ENCODE results near the gene KCNJ15. TPM values are rescaled to one million over a fixed set of nuclear protein-coding genes. Genes with fewer than 3 reads are reported as not detected.

Gene KCNJ15
- total and polyA plus RNA-seq, 2 donors (not counting 1 experiment from before 2014, with no cell fraction given) = not detected

DNA sequence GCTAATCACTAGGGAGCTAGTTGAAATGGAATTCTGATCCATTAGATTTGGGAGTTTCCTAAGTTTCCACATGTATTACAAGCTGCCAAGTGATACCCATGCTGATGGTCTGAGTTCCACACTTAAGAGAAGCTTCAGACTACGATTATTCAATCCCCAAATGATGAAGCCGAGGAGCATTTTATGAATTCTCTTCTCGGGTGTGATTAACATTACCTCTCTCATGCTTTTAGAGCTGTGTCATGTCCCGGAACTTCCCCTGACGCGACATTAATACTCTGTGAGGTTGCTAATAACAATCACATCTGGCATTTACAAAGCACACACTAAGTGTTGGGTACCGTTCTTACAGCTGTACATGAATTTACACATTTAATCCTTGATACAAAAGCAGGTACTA lies 63.0 kb downstream of the KCNJ15 start:
- Mint-ChIP-seq H3K9me3 (ENCODE audit: insufficient read depth) (no peaks in the 10 kb centered on the region), H3K27me3 (no peaks in the 10 kb centered on the region), H3K4me1 (no peaks in the 10 kb centered on the region), H3K4me3 (no peak overlapping the region), H3K27ac (no peak overlapping the region)
- intact Hi-C loops (cut with micrococcal nuclease) = no loop called here
- Histone ChIP-seq H3K9me3 (ENCODE audit: control extremely low read depth in 1 of 3, control insufficient read depth in 2 of 3, insufficient read depth in 1 of 3, low read length in 2 of 3) (no peaks in the 10 kb centered on the region), H3K4me1 (ENCODE audit: control insufficient read depth in 2 of 2, insufficient read depth in 2 of 2, low read length in 2 of 2) (no peaks in the 10 kb centered on the region), H3K4me3 (ENCODE audit: control extremely low read depth in 1 of 5, extremely low read depth in 1 of 5, insufficient read depth in 1 of 5, low read depth in 2 of 5, low read length in 4 of 5) (no peak overlapping the region), H3K36me3 (replicated peaks in 1 of 2; ENCODE audit: control extremely low read depth in 1 of 2, control insufficient read depth in 1 of 2, extremely low read depth in 1 of 2, insufficient read depth in 2 of 2, low read length in 1 of 2) (no peaks in the 10 kb centered on the region), H3K9ac (ENCODE audit: low read length) (no peak overlapping the region), H3K27me3 (replicated peaks in 1 of 4; ENCODE audit: control extremely low read depth in 1 of 4, control insufficient read depth in 3 of 4, insufficient read depth in 4 of 4, low read length in 3 of 4) (no peaks in the 10 kb centered on the region), H4K20me1 (ENCODE audit: control insufficient read depth, insufficient read depth, low read length, poor library complexity, severe bottlenecking) (no peaks in the 10 kb centered on the region), H3K4me2 (replicated peaks; ENCODE audit: low read depth, low read length, poor library complexity, severe bottlenecking) (no peak overlapping the region), H3K79me2 (ENCODE audit: control insufficient read depth, insufficient read depth, low read length) (no peaks in the 10 kb centered on the region), H2AFZ (ENCODE audit: insufficient read depth, low read depth, low read length, poor library complexity, severe bottlenecking) (no peak overlapping the region), H3K27ac (ENCODE audit: low read length in 2 of 2) (no peak overlapping the region)
- CTCF ChIA-PET = interaction anchor here (0.6 kb wide), 1 partner anchor 765 kb away, joined by 3 read pairs; no protein-coding TSS in a partner anchor
- ATAC-seq (ENCODE audit: low read depth) = no peak
- POLR2A ChIA-PET = no interaction called here
- DNase-seq = no peak
- WGBS (ENCODE audit: insufficient coverage) = 94% methylated on average over 6 of the region's 7 CpGs
- no peak for TF ChIP-seq EZH2 (IDR thresholded peaks at IDR 0.05; ENCODE audit: borderline replicate concordance, insufficient read depth, low read depth, low read length, poor library complexity, severe bottlenecking)
- TF ChIP-seq, protein P1, sequence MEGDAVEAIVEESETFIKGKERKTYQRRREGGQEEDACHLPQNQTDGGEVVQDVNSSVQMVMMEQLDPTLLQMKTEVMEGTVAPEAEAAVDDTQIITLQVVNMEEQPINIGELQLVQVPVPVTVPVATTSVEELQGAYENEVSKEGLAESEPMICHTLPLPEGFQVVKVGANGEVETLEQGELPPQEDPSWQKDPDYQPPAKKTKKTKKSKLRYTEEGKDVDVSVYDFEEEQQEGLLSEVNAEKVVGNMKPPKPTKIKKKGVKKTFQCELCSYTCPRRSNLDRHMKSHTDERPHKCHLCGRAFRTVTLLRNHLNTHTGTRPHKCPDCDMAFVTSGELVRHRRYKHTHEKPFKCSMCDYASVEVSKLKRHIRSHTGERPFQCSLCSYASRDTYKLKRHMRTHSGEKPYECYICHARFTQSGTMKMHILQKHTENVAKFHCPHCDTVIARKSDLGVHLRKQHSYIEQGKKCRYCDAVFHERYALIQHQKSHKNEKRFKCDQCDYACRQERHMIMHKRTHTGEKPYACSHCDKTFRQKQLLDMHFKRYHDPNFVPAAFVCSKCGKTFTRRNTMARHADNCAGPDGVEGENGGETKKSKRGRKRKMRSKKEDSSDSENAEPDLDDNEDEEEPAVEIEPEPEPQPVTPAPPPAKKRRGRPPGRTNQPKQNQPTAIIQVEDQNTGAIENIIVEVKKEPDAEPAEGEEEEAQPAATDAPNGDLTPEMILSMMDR (IDR thresholded peaks at IDR 0.05) = no peak

DNA sequence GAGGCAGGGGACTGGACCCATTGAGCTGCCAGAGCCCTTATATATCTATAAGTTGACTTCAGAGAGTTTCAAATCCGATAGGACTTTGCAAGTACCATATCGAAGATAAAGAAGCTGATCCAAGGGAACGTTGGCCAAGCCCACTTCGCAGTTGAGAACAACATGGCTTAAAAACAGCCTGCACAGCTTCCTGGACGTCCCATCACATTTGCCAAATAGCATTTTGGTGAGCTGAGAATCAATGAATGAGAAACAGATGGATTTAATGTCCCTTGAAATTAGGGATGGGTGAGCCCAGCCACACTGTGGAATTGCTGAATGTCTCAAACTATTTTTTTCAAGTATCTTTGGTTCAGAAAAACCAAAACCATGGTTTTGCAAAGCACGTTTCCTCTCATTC lies 64.8 kb downstream of the KCNJ15 start:
- ChIA-PET CTCF (no interaction called here), POLR2A (no interaction called here)
- intact Hi-C loops (cut with micrococcal nuclease) = no loop called here
- Mint-ChIP-seq H3K9me3 (ENCODE audit: insufficient read depth) (no peaks in the 10 kb centered on the region), H3K27ac (no peak overlapping the region), H3K4me3 (no peak overlapping the region), H3K4me1 (no peaks in the 10 kb centered on the region), H3K27me3 (no peaks in the 10 kb centered on the region)
- Histone ChIP-seq H3K4me1 (ENCODE audit: control insufficient read depth in 2 of 2, insufficient read depth in 2 of 2, low read length in 2 of 2) (no peaks in the 10 kb centered on the region), H3K9ac (ENCODE audit: low read length) (no peak overlapping the region), H3K4me3 (ENCODE audit: control extremely low read depth in 1 of 5, extremely low read depth in 1 of 5, insufficient read depth in 1 of 5, low read depth in 2 of 5, low read length in 4 of 5) (no peak overlapping the region), H4K20me1 (ENCODE audit: control insufficient read depth, insufficient read depth, low read length, poor library complexity, severe bottlenecking) (no peaks in the 10 kb centered on the region), H3K4me2 (replicated peaks; ENCODE audit: low read depth, low read length, poor library complexity, severe bottlenecking) (no peak overlapping the region), H3K9me3 (ENCODE audit: control extremely low read depth in 1 of 3, control insufficient read depth in 2 of 3, insufficient read depth in 1 of 3, low read length in 2 of 3) (no peaks in the 10 kb centered on the region), H3K27me3 (replicated peaks in 1 of 4; ENCODE audit: control extremely low read depth in 1 of 4, control insufficient read depth in 3 of 4, insufficient read depth in 4 of 4, low read length in 3 of 4) (no peaks in the 10 kb centered on the region), H3K36me3 (replicated peaks in 1 of 2; ENCODE audit: control extremely low read depth in 1 of 2, control insufficient read depth in 1 of 2, extremely low read depth in 1 of 2, insufficient read depth in 2 of 2, low read length in 1 of 2) (no peaks in the 10 kb centered on the region), H2AFZ (ENCODE audit: insufficient read depth, low read depth, low read length, poor library complexity, severe bottlenecking) (no peak overlapping the region), H3K27ac (ENCODE audit: low read length in 2 of 2) (no peak overlapping the region), H3K79me2 (ENCODE audit: control insufficient read depth, insufficient read depth, low read length) (no peaks in the 10 kb centered on the region)
- ATAC-seq (ENCODE audit: low read depth) = no peak
- no peak for TF ChIP-seq EZH2 (IDR thresholded peaks at IDR 0.05; ENCODE audit: borderline replicate concordance, insufficient read depth, low read depth, low read length, poor library complexity, severe bottlenecking)
- TF ChIP-seq, protein P1 (IDR thresholded peaks at IDR 0.05) = no peak
- WGBS (ENCODE audit: insufficient coverage) = 94% methylated on average over 5 of the region's 6 CpGs
- no peak for DNase-seq

All from B cell (primary cell).